Smooth muscle cell (in vitro differentiated cells): ENCODE measurements around the gene SYNGR4. TPM values are rescaled to one million over a fixed set of nuclear protein-coding genes. Genes with fewer than 3 reads are reported as not detected.

ENCODE experiments used
- DNase-seq: peaks from one replicate; lab custom pipeline; 2025; ENCODE audit not compliant: unreplicated experiment; lab: John Stamatoyannopoulos, UW
- H2AFZ ChIP-seq: fragments of 200-600 bp; sonication (generic); 2 replicates; pipeline ENCODE4 v1.6.0; 2016; ENCODE audit warnings: antibody characterized with exemption, low read depth, mild to moderate bottlenecking
- H3F3A ChIP-seq: fragments of 200-600 bp; sonication (generic); 2 replicates; pipeline ENCODE4 v1.6.0; 2017; ENCODE audit warnings: antibody characterized with exemption, low read depth
- H3K27ac ChIP-seq: fragments of 200-600 bp; sonication (generic); 2 replicates; pipeline ENCODE4 v1.5.1; 2016; ENCODE audit warnings: low read depth, mild to moderate bottlenecking
- H3K27me3 ChIP-seq: fragments of 200-600 bp; sonication (generic); 2 replicates; pipeline ENCODE4 v1.6.1; 2016; ENCODE audit warnings: low read depth, mild to moderate bottlenecking
- H3K36me3 ChIP-seq: fragments of 200-600 bp; sonication (generic); 2 replicates; pipeline ENCODE4 v1.5.1; 2016; ENCODE audit warnings: low read depth
- H3K4me1 ChIP-seq: fragments of 200-600 bp; sonication (generic); 2 replicates; pipeline ENCODE4 v1.5.1; 2016; ENCODE audit warnings: low read depth
- H3K4me2 ChIP-seq: fragments of 200-600 bp; sonication (generic); 2 replicates; pipeline ENCODE4 v1.6.0; 2016; ENCODE audit warnings: mild to moderate bottlenecking
- H3K4me3 ChIP-seq: fragments of 200-600 bp; sonication (generic); 2 replicates; pipeline ENCODE4 v1.5.1; 2016; ENCODE audit warnings: mild to moderate bottlenecking
- H3K79me2 ChIP-seq: fragments of 200-600 bp; sonication (generic); 2 replicates; pipeline ENCODE4 v1.6.0; 2016; ENCODE audit warnings: low read depth, mild to moderate bottlenecking
- H3K9ac ChIP-seq: fragments of 200-600 bp; sonication (generic); 2 replicates; pipeline ENCODE4 v1.6.0; 2016; ENCODE audit warnings: low read depth
- H3K9me3 ChIP-seq: fragments of 200-600 bp; sonication (generic); replicated peaks from 2 replicates; pipeline ENCODE4 v1.5.1; 2016; ENCODE audit warnings: low read depth
- H4K20me1 ChIP-seq: fragments of 200-600 bp; sonication (generic); 2 replicates; pipeline ENCODE4 v1.6.0; 2016; ENCODE audit warnings: low read depth
- CTCF ChIP-seq: fragments of 200-600 bp; sonication (generic); IDR thresholded peaks from 2 replicates; pipeline ENCODE4 v1.5.1; 2017; ENCODE audit warnings: borderline replicate concordance, mild to moderate bottlenecking, antibody characterized with exemption; ENCODE audit not compliant: insufficient read depth, poor library complexity, severe bottlenecking
- WGBS: methylation state at CpG from one replicate; pipeline ENCODE4 v1.1.7; 2016; ENCODE audit warnings: low lambda C conversion rate; 5-methylcytosine and 5-hydroxymethylcytosine counted together
- polyA plus RNA-seq: library from polyadenylated mRNA; unstranded; fragments of >200 nt; fragmentation: Nextera tagmentation; extraction: Ambion mirVana; gene quantifications from 2 replicates; pipeline ENCODE4 v1.2.1, GENCODE V29; 2016
- total RNA-seq: library from RNA; depleted of rRNA; stranded (reverse); fragments of >200 nt; gene quantifications from 2 replicates; pipeline ENCODE4 v1.2.3, GENCODE V29; 2014

Gene SYNGR4
- total and polyA plus RNA-seq, 2 experiments from 2014 or later, result not detected

DNA sequence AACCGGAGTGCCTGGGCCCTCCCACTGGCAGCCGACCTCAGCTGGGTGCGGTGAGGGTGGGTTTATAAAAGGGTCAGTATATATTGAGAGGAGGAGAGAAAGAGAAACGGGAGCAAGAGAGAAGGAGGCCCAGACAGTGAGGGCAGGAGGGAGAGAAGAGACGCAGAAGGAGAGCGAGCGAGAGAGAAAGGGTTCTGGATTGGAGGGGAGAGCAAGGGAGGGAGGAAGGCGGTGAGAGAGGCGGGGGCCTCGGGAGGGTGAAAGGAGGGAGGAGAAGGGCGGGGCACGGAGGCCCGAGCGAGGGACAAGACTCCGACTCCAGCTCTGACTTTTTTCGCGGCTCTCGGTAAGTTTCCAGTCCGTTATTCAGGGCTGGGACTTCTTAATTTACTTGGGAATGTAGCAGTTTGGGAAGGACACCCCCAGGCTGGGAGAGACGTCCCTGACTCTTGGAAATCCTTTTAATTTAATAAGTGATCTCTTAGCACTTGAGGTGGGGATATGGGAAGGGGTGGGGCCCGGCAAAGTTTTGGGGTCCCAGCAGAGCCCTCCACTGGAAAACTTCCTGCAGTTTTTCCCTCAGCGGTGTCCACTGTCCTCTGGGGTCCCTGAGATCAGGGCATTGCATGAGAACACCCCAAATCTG, 38.8 kb upstream of the SYNGR4 start, which contains the start of gene EMP3:
Gene EMP3, plus strand, starts transcription at position 288 of the 646 bp plus-strand sequence. CDS start 1,293 bp downstream, outside the sequence.
- Histone ChIP-seq H3K9ac (peak within 1 kb of the TSS; percentile 98), H3K9me3 (no peaks in the 10 kb centered on the region), H3F3A (peaks cover 16% of the 10 kb centered on the region), H2AFZ (no peak within 1 kb of the TSS), H3K27ac (peak within 1 kb of the TSS; percentile 99), H3K4me2 (peak within 1 kb of the TSS; percentile 96), H3K4me3 (peak within 1 kb of the TSS; percentile 71), H3K27me3 (no peaks in the 10 kb centered on the region), H3K36me3 (no peaks in the 10 kb centered on the region), H3K4me1 (peaks cover 17% of the 10 kb centered on the region), H4K20me1 (peaks cover 8% of the 10 kb centered on the region), H3K79me2 (peaks cover 3% of the 10 kb centered on the region)
- TF ChIP-seq CTCF, result no peak
- WGBS, result 3% methylated on average over 19 of the region's 22 CpGs
- DNase-seq, result peak; percentile 59

GRCh38 chr19:48329167-48329891, 34.8 kb upstream of the SYNGR4 start:
- no peak for DNase-seq
- WGBS, result 54% methylated on average over 15 of the region's 15 CpGs
- Histone ChIP-seq H3K79me2 (peaks cover 3% of the 10 kb centered on the region), H3K9me3 (no peaks in the 10 kb centered on the region), H3K9ac (no peak overlapping the region), H3F3A (peaks cover 16% of the 10 kb centered on the region), H3K4me2 (peak overlapping the region; percentile 81), H3K4me3 (peak overlapping the region; percentile 46), H3K4me1 (peaks cover 4% of the 10 kb centered on the region), H2AFZ (no peak overlapping the region), H3K27me3 (no peaks in the 10 kb centered on the region), H3K27ac (peak overlapping the region; percentile 58), H4K20me1 (peaks cover 8% of the 10 kb centered on the region), H3K36me3 (no peaks in the 10 kb centered on the region)
- no peak for TF ChIP-seq CTCF

GRCh38 chr19:48330012-48330681, 34.0 kb upstream of the SYNGR4 start:
- no peak for DNase-seq
- H3K4me3 ChIP-seq, result peak overlapping the region; percentile 46
- H3K79me2 ChIP-seq, result peaks cover 3% of the 10 kb centered on the region
- H4K20me1 ChIP-seq, result peaks cover 8% of the 10 kb centered on the region
- H2AFZ ChIP-seq, result no peak overlapping the region
- H3K4me1 ChIP-seq, result peaks cover 1% of the 10 kb centered on the region
- WGBS, result 9% methylated on average over 34 of the region's 41 CpGs
- no peaks in the 10 kb centered on the region for H3K27me3 ChIP-seq
- peak overlapping the region; percentile 6 for H3K9ac ChIP-seq
- no peaks in the 10 kb centered on the region for H3K9me3 ChIP-seq
- H3K4me2 ChIP-seq, result peak overlapping the region; percentile 81
- no peak for TF ChIP-seq CTCF
- H3K27ac ChIP-seq, result peak overlapping the region; percentile 58
- no peaks in the 10 kb centered on the region for H3K36me3 ChIP-seq
- H3F3A ChIP-seq, result peaks cover 19% of the 10 kb centered on the region
